OCI-LY7 (cell line): ENCODE results near the gene PCGF3.

Experiments used
- EZH2phosphoT487 ChIP-seq: fragments of 200-600 bp; sonication (generic); IDR thresholded peaks from 2 replicates; pipeline ENCODE4 v1.6.1; 2018; ENCODE audit warnings: low read depth, borderline replicate concordance, mild to moderate bottlenecking, mixed run types, antibody characterized with exemption, low read length, moderate library complexity, mixed read lengths
- TF ChIP-seq, protein P1 (sequence below): fragments of 200-600 bp; sonication (generic); conservative IDR thresholded peaks from 2 replicates; pipeline ENCODE4 v1.5.1; 2014; ENCODE audit warnings: mild to moderate bottlenecking, antibody characterized with exemption, low read length, moderate library complexity, mixed read lengths

DNA sequence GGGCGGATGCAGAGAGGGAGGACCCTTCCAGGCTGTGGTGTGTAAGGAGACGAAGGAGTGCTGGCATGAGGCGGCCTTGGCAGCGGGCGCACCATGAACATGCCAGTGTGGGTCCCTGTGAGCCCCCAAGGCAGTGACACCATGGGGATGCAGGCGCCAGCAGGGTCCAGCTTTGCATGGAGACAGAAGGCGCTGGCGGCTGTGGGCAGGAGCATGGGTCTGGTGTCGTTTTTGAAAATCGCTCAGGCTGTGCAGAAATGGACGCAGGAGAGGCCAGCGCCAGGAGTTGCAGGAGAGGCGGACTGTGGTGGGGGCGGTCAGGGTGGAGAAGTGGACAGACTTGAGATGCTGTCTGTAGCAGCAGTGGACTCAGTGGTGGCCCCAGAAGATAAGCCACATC is 56.1 kb downstream of the PCGF3 start:
- TF ChIP-seq, protein P1, sequence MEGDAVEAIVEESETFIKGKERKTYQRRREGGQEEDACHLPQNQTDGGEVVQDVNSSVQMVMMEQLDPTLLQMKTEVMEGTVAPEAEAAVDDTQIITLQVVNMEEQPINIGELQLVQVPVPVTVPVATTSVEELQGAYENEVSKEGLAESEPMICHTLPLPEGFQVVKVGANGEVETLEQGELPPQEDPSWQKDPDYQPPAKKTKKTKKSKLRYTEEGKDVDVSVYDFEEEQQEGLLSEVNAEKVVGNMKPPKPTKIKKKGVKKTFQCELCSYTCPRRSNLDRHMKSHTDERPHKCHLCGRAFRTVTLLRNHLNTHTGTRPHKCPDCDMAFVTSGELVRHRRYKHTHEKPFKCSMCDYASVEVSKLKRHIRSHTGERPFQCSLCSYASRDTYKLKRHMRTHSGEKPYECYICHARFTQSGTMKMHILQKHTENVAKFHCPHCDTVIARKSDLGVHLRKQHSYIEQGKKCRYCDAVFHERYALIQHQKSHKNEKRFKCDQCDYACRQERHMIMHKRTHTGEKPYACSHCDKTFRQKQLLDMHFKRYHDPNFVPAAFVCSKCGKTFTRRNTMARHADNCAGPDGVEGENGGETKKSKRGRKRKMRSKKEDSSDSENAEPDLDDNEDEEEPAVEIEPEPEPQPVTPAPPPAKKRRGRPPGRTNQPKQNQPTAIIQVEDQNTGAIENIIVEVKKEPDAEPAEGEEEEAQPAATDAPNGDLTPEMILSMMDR, result no peak
- no peak for TF ChIP-seq EZH2phosphoT487
